HEK293T (cell line): Measurements from ENCODE around the gene KIAA1217.

Source experiments
- ARNT ChIP-seq: fragments of 450-650 bp; IDR thresholded peaks from 2 replicates; pipeline ENCODE4 v1.6.1; 2017; ENCODE audit warnings: mild to moderate bottlenecking
- BHLHE40 ChIP-seq: fragments of 450-650 bp; IDR thresholded peaks from 2 replicates; pipeline ENCODE4 v1.6.1; 2016; ENCODE audit warnings: mild to moderate bottlenecking, moderate library complexity, borderline replicate concordance
- ELF4 ChIP-seq: fragments of 450-650 bp; IDR thresholded peaks from 2 replicates; pipeline ENCODE4 v1.6.1; 2017; ENCODE audit warnings: antibody characterized with exemption
- FOXK2 ChIP-seq: fragments of 450-650 bp; IDR thresholded peaks from 2 replicates; pipeline ENCODE4 v1.6.1; 2016; ENCODE audit warnings: mild to moderate bottlenecking
- FOXM1 ChIP-seq: fragments of 450-650 bp; IDR thresholded peaks from 2 replicates; pipeline ENCODE4 v1.6.1; 2017; ENCODE audit warnings: mild to moderate bottlenecking, borderline replicate concordance
- HDGF ChIP-seq: fragments of 450-650 bp; IDR thresholded peaks from 2 replicates; pipeline ENCODE4 v1.6.1; 2017; ENCODE audit warnings: antibody characterized with exemption, borderline replicate concordance
- L3MBTL2 ChIP-seq: fragments of 450-650 bp; conservative IDR thresholded peaks from 2 replicates; pipeline ENCODE4 v1.6.1; 2016; ENCODE audit warnings: mild to moderate bottlenecking
- LEF1 ChIP-seq: fragments of 450-650 bp; IDR thresholded peaks from 2 replicates; pipeline ENCODE4 v1.6.1; 2017; ENCODE audit warnings: mild to moderate bottlenecking, borderline replicate concordance
- NFRKB ChIP-seq: fragments of 450-650 bp; IDR thresholded peaks from 2 replicates; pipeline ENCODE4 v1.6.1; 2016; ENCODE audit warnings: mild to moderate bottlenecking, moderate library complexity
- PKNOX1 ChIP-seq: fragments of 450-650 bp; IDR thresholded peaks from 2 replicates; pipeline ENCODE4 v1.6.1; 2016
- SP1 ChIP-seq: fragments of 450-650 bp; IDR thresholded peaks from 2 replicates; pipeline ENCODE4 v1.6.1; 2017
- SUZ12 ChIP-seq: fragments of 450-650 bp; IDR thresholded peaks from 2 replicates; pipeline ENCODE4 v1.6.1; 2016; ENCODE audit warnings: mild to moderate bottlenecking
- TARDBP ChIP-seq: fragments of 450-650 bp; IDR thresholded peaks from 2 replicates; pipeline ENCODE4 v1.6.1; 2016
- ZNF384 ChIP-seq: fragments of 450-650 bp; IDR thresholded peaks from 2 replicates; pipeline ENCODE4 v1.6.1; 2016

DNA sequence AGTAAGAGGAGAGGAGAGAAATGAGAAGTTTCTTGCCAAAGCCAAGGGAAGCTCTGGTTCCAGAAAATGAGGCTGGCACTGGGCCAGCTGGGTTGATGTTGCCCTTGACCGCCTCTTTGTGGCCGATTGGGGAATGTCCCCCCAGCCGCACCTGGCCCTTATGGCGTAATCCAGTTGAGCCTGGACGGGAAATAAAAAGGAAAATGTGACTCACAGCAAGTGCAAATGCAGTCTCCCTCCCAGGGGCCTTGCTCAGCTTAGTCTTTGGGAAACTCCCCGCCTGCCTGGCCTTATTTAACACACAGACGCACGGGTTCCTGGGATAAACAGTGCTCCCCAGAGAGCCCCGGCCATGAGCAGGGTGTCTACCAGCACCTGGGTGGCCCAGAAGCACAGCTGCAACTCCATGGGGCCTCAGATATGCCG, 174.8 kb downstream of the KIAA1217 start:
- TF ChIP-seq FOXK2 (no peak), TARDBP (no peak), ARNT (no peak), ZNF384 (no peak), L3MBTL2 (no peak), BHLHE40 (no peak), HDGF (no peak), LEF1 (no peak), ELF4 (no peak), NFRKB (no peak), SP1 (no peak), FOXM1 (no peak), PKNOX1 (no peak), SUZ12 (no peak)
